GM21576 (cell line): ENCODE data around the gene CCL28.
"Not testable (repeated sequence)": the region's sequence is repeated elsewhere in the genome, so short reads cannot be mapped to it uniquely, and the experiment has no call there.

Experiments used
- ATAC-seq: cut with Tn5 transposase; IDR thresholded peaks from one replicate; pipeline ENCODE4 v1.9.1; 2021; ENCODE audit warnings: mild to moderate bottlenecking, moderate library complexity; ENCODE audit not compliant: unreplicated experiment

The CCL28 gene

DNA sequence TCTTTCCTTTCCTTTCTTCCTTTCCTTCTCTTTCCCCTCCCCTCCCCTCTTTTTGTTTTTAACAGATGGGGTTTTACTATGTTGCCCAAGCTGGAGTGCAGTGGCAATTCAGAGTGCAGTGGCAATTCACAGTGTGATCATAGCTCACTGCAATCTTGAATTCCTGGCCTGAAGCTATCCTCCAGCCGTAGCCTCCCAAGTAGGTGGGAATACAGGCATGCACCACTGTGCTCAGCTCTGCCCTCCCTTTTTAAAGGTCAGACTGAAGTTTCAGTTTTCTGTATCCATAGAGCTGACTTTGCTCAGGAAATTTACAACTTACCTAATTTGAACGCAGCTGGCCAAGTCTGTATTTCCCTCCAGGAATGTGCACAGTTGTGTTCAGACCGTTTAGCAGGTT, 696 bp downstream of the CCL28 start:
- ATAC-seq = no peak

DNA sequence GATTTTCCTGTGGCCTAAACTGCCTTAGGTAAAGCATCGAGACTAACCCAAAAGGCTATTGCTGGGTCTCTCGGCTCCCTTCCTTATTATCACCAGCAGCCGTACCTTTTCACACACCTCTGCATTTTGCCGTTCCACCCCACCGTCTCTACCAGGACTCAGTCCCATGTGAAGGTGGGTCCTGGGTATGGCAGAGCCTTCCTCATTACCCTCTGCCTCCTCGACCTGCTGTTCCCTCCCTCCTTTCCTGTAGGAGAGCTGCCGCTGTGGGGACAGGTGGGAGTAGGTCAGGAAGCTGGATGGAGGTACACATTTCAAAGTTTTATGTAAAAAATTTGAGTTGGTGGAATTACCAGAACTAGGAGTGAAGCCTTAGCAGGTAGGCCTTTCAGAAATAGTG, 1.8 kb downstream of the CCL28 start:
- no peak for ATAC-seq

GRCh38 chr5:43409809-43410271, 2.4 kb downstream of the CCL28 start:
- no peak for ATAC-seq

DNA sequence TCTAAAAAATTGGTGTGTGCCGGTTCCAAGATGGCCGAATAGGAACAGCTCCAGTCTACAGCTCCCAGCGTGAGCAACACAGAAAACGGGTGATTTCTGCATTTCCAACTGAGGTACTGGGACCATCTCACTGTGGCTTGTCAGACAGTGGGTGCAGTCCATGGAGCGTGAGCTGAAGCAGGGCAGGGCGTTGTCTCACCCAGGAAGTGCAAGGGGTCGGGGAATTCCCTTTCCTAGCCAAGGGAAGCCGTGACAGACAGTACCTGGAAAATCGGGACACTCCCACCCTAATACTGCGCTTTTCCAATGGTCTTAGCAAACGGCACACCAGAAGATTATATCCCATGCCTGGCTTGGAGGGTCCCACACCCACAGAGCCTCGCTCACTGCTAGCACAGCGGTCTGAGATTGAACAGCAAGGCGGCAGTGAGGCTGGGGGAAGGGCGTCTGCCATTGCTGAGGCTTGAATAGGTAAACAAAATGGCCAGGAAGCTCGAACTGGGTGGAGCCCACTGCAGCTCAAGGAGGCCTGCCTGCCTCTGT, 9.6 kb downstream of the CCL28 start:
- not testable (repeated sequence) for ATAC-seq

GRCh38 chr5:43401827-43402226, 10.4 kb downstream of the CCL28 start:
- no peak for ATAC-seq

GRCh38 chr5:43400082-43400481, 12.1 kb downstream of the CCL28 start:
- ATAC-seq = no peak

GRCh38 chr5:43396762-43397304, 15.4 kb downstream of the CCL28 start:
- ATAC-seq = peak; percentile 96

- ATAC-seq = no peak
These were observed 21.7 kb downstream of the CCL28 start for GRCh38 chr5:43390471-43390870.

DNA sequence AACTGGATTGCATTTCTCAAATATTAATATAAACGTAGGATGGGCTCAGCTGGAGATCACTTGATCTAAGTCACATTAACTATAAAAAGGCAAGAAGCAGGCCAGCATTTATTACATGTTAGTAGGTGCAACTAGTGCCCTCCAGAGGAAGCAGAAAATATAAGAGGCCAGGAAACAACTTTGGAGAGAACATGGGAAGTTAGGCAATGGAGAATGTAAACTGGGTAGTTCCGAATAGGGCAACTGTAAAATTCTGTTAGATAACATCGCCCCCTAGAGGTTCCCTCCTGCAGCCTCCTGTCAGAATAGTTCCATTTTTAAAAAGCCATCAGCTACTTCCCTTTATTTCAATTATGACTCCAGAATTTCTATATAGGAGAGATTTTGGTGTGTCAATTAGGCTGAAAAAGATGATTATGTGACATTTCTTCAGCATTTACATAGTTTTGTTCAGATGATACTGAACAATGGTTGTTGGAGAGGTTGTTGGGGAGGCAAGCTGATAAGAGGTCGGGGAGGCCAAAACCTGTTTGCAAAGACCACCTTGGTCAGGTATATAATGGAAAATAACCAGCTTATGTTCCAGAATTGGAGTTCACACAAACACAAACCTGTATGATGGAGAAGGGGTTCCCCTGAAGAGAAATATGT, 22.4 kb downstream of the CCL28 start:
- peak; percentile 69 for ATAC-seq

DNA sequence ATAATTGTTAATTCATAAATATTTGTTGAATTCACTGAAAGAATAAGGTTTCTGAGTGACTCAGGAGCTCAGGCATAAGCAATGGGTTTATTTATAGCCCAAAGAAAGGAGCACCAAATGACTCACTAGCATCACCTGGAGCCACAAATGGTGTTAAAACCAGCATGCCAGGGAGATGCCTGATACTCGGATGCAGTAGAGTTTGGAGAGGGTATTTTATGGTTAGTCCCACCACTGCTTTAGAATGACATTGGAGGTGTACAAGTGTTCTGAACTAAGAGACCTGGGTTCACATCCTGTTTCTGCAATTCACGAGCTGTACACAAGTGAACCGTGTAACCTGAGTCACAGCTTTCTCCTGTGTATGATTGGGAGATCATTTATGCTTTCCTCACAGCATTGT, 25.2 kb downstream of the CCL28 start:
- peak; percentile 52 for ATAC-seq

DNA sequence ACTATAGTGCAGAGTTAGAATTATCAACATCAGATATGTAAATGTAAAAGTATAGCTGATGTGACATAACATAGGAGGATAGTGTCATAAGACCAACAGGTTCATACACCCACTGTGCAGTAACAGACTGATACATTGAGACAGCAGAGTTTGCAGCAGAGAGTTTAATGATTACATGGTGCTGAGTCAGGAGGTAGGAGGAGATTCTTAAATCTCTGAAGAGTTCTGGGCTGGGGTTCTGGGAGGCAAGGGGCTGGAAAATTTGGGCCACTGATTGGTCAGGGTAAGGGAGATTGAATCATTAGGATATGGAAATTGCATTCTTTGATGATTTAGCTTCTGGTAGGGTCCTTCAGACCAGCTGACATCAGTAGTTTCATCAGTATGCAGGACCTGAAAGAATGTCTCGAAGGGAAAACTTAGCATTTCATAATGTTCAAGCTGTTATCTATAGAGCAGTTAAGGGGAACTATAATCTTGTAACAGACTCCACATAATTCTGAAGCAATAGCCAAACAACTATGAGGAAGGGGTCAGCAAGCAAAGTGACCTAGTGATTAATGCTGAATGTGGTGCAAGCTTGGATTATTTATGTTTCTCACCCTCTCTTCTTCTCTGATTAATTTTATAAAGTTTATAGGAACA, 35.6 kb downstream of the CCL28 start:
- ATAC-seq = no peak

DNA sequence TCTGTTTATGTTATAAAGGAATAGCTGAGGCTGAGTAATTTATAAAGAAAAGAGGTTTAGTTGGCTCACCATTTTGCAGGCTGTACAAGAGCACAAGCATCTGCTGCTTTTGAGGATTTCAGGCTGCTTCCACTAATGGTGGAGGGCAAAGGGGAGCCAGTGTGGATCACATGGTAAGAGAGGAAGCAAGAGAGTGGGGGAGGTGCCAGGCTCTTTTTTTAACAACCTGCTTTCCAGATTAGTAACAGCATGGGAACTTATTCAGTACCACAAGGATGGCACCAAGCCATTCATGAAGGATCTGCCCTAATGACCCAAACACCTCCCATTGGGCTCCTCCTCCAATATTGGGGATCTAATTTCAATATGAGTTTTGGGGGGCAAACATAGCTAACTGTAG, 40.4 kb downstream of the CCL28 start:
- ATAC-seq = no peak

- no peak for ATAC-seq
These were observed 41.8 kb downstream of the CCL28 start for GRCh38 chr5:43370352-43370751.

DNA sequence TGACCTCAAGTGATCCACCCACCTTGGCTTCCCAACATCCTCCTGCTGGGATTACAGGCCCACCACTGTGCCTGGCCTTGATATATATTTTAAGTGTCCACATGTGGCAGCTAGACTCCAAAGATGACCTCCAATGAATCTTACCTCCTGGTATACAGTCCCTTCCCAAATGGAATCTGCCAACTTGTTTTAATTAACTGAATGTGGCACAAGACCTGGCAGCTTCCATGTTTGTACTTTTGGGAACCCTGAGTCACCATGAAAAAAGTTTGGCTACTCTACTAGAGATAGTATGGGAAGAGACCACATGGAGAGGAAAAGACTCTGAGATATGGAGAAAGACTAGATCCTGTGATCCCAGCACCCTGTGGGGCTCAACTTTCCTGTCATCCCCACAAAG, 42.5 kb downstream of the CCL28 start:
- ATAC-seq = no peak

GRCh38 chr5:43367909-43368669, 44.1 kb downstream of the CCL28 start:
- ATAC-seq = no peak

- no peak for ATAC-seq
These were observed 44.7 kb downstream of the CCL28 start for GRCh38 chr5:43367453-43367852.

- not testable (repeated sequence) for ATAC-seq
These were observed 45.4 kb downstream of the CCL28 start for GRCh38 chr5:43366680-43367246.

DNA sequence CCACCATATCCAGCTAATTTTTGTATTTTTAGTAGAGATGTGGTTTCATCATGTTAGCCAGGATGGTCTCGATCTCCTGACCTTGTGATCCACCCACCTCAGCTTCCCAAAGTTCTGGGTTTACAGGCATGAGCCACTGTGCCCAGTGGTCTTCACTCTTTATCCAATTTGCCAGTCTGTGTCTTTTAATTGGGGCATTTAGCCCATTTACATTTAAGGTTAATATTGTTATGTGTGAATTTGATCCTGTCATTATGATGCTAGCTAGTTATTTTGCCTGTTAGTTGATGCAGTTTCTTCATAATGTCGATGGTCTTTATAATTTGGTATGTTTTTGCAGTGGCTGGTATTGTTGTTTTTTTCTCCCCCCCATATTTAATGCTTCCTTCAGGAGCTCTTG, 47.0 kb downstream of the CCL28 start:
- not testable (repeated sequence) for ATAC-seq

DNA sequence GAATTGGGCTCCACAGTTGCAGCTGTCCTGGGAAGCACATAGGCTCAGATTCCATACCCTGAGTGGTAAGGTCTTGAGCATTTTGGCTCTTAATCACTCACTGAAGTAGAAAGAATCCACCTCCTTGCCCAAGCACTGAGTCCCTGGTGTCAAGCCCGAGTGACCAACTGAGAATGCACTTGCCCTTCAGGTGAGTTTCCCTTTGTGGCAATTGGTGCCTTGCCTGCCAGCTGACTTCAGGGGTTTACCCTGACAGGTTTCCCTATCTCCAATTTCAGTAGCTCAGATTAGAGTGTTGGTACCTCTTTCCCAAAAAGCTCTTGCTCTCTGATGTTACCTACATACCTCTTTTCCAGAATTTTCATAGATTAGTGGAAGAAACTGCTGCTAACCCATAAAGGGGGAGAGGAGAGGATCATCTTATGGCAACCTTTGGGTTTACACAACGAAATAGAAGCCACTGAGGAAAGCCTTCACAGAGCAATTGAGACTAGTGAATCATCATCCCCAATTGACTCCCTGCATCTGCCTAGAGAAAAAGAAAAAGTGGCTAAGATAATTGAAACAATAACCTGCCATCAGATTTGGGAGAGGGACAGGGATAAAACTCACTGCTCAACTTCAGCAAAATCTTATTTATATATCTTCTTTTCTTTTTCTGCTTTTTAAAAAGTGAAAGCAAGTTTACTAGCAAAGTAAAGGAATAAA, 48.6 kb downstream of the CCL28 start:
- no peak for ATAC-seq

DNA sequence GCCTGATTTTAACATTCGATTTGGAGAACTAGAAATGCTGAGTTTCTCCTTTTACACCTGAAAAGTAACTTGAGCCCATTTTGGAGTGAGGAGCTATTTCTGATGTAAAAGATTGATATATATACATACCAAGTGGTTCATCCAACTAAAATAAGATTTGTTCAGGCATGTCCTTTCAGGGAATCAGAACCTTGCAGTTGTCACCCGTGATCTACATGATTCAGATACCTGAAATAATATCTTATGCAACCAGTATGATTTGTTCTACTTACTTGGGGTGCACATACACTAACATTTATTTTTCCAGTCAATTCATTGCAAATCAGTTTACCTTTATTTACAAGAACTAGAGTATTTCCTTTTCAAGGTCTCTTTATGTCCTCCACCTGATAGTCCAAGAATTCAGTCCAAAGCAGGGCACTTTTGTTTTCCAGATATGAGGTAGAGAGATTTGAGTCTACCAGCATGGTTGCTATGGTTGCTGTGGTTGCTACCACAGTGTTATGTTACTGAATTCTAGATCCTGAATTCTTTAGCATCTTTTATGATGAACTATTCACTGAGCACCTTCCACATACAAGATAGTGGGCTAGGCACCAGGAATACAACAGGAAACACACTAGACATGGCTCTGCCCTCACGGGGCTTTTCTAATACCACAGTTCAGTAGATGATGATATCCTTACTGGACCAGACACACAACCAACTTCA, 49.3 kb downstream of the CCL28 start:
- ATAC-seq = no peak
